OCI-LY7 (cell line): Measurements from ENCODE around the gene TAMALIN. TPM values are rescaled to one million over a fixed set of nuclear protein-coding genes. Genes with fewer than 3 reads are reported as not detected.

Experiments used
- BruUV-seq: library from RNA; stranded (reverse); fragments of 400-500 nt; replicated peaks from 2 replicates; lab custom pipeline; 2021; lab: Mats Ljungman, UMichigan
- CTCF ChIA-PET: fragments of 300-600 bp; sonication (Branson Sonifier 250); formaldehyde crosslinking; loops from one replicate; lab custom pipeline; 2022; ENCODE audit warnings: antibody characterized with exemption; ENCODE audit not compliant: unreplicated experiment; lab: Charles Lee
- POLR2A ChIA-PET: fragments of 300-600 bp; sonication (Branson Sonifier 250); formaldehyde crosslinking; loops from one replicate; lab custom pipeline; 2022; ENCODE audit warnings: antibody characterized with exemption; lab: Charles Lee
- DNase-seq: peaks from one replicate; pipeline ENCODE4 v3.0.0-alpha.2; 2015; ENCODE audit warnings: low spot score
- H2AFZ ChIP-seq: fragments of 200-600 bp; sonication (generic), shearing (Covaris generic); 2 replicates; pipeline ENCODE4 v1.6.1; 2014; ENCODE audit warnings: mild to moderate bottlenecking, antibody characterized with exemption, low read length, moderate library complexity
- H3K27ac ChIP-seq: fragments of 200-600 bp; sonication (generic); 2 replicates; pipeline ENCODE4 v1.5.1; 2014; ENCODE audit warnings: mixed run types, low read depth, mild to moderate bottlenecking, moderate library complexity, low read length, inconsistent platforms; ENCODE audit not compliant: poor library complexity, severe bottlenecking
- H3K36me3 ChIP-seq: fragments of 200-600 bp; sonication (generic); 2 replicates; pipeline ENCODE4 v1.6.1; 2014; ENCODE audit warnings: mild to moderate bottlenecking, antibody characterized with exemption, low read length, moderate library complexity, mixed read lengths; ENCODE audit not compliant: insufficient read depth
- H3K4me1 ChIP-seq: fragments of 200-600 bp; sonication (generic); 2 replicates; pipeline ENCODE4 v1.5.1; 2014; ENCODE audit warnings: mild to moderate bottlenecking, low read length; ENCODE audit not compliant: insufficient read depth, poor library complexity, severe bottlenecking
- H3K4me2 ChIP-seq: fragments of 200-600 bp; sonication (generic); 2 replicates; pipeline ENCODE4 v1.6.1; 2014; ENCODE audit warnings: mild to moderate bottlenecking, low read length
- H3K4me3 ChIP-seq: fragments of 200-600 bp; sonication (generic); 2 replicates; pipeline ENCODE4 v1.5.1; 2014; ENCODE audit warnings: mild to moderate bottlenecking, low read depth, low read length; ENCODE audit not compliant: poor library complexity, severe bottlenecking
- H3K79me2 ChIP-seq: fragments of 200-600 bp; sonication (generic); 2 replicates; pipeline ENCODE4 v1.6.1; 2016; ENCODE audit warnings: low read depth, mild to moderate bottlenecking, low read length, moderate library complexity, mixed read lengths; ENCODE audit not compliant: insufficient read depth
- H3K9me2 ChIP-seq: fragments of 200-600 bp; sonication (generic); 2 replicates; pipeline ENCODE4 v1.6.1; 2016; ENCODE audit warnings: mild to moderate bottlenecking, low read length, mixed read lengths; ENCODE audit not compliant: insufficient read depth
- H3K9me3 ChIP-seq: fragments of 200-600 bp; sonication (generic); 2 replicates; pipeline ENCODE4 v1.6.1; 2014; ENCODE audit warnings: mild to moderate bottlenecking, mixed run types, low read length, mixed read lengths
- H4K20me1 ChIP-seq: fragments of 200-600 bp; sonication (generic); 2 replicates; pipeline ENCODE4 v1.6.1; 2014; ENCODE audit warnings: mild to moderate bottlenecking, antibody characterized with exemption, low read length, moderate library complexity, mixed read lengths; ENCODE audit not compliant: insufficient read depth
- CTCF ChIP-seq: fragments of 200-600 bp; sonication (generic); conservative IDR thresholded peaks from 2 replicates; pipeline ENCODE4 v1.5.1; 2014; ENCODE audit warnings: mild to moderate bottlenecking, antibody characterized with exemption, low read length, moderate library complexity, mixed read lengths
- EZH2phosphoT487 ChIP-seq: fragments of 200-600 bp; sonication (generic); IDR thresholded peaks from 2 replicates; pipeline ENCODE4 v1.6.1; 2018; ENCODE audit warnings: low read depth, borderline replicate concordance, mild to moderate bottlenecking, mixed run types, antibody characterized with exemption, low read length, moderate library complexity, mixed read lengths
- intact Hi-C: fragments of 100-400 bp; cut with micrococcal nuclease; formaldehyde crosslinking; loops from one replicate; pipeline ENCODE4 v1.10.0; 2022; ENCODE audit not compliant: unreplicated experiment
- total RNA-seq, 2 experiments: library from RNA; depleted of rRNA in 1 of 2; stranded (reverse); fragments of >200 nt in 1 of 2; shearing (Covaris generic) in 1 of 2; gene quantifications; 2 replicates each; pipeline ENCODE4 v1.2.3, GENCODE V29; 2014 to 2022

TAMALIN gene
- total RNA-seq, 2 experiments from 2014 or later, result 0.66 to 1.3 TPM

- ChIA-PET CTCF (interaction anchor here (0.6 to 2.9 kb wide), 5 partner anchors 26 to 90 kb away, joined by 3 to 19 read pairs (median 9); no protein-coding TSS in a partner anchor), POLR2A (interaction anchor here (0.9 to 3.9 kb wide), 9 partner anchors 9 to 84 kb away, joined by 3 to 22 read pairs (median 5); partner anchors contain the start of genes ATG101 and NR4A1)
- BruUV-seq, result TSS peak; percentile 96
- Histone ChIP-seq H3K27ac (peak overlapping the region; percentile 54), H2AFZ (peak overlapping the region; percentile 81), H3K4me3 (peak overlapping the region; percentile 62), H3K79me2 (peaks cover 10% of the 10 kb centered on the region; the same call in 1 of the 2 replicates), H3K9me2 (no peaks in the 10 kb centered on the region), H4K20me1 (no peaks in the 10 kb centered on the region), H3K4me1 (peaks cover 50% of the 10 kb centered on the region), H3K4me2 (peak overlapping the region; percentile 87), H3K36me3 (no peaks in the 10 kb centered on the region), H3K9me3 (no peaks in the 10 kb centered on the region)
- TF ChIP-seq EZH2phosphoT487 (no peak), CTCF (no peak)
- intact Hi-C loops, result loop anchor here (2.0 kb wide), 1 partner anchor 35 kb away; the partner anchor contains the start of gene ATG101
- peak; percentile 18 for DNase-seq
Measured at GRCh38 chr12:52033446-52034140, 26.8 kb downstream of the TAMALIN start.

- peaks cover 22% of the 10 kb centered on the region; the same call in 1 of the 2 replicates for H3K79me2 ChIP-seq
- BruUV-seq, result no TSS peak
- intact Hi-C loops, result no loop called here
- H2AFZ ChIP-seq, result no peak overlapping the region
- no peaks in the 10 kb centered on the region for H3K9me3 ChIP-seq
- H3K4me2 ChIP-seq, result no peak overlapping the region
- no peak for DNase-seq
- peaks cover 61% of the 10 kb centered on the region for H3K4me1 ChIP-seq
- POLR2A ChIA-PET, result no interaction called here
- no peak overlapping the region for H3K4me3 ChIP-seq
- no peaks in the 10 kb centered on the region for H4K20me1 ChIP-seq
- H3K36me3 ChIP-seq, result no peaks in the 10 kb centered on the region
- H3K27ac ChIP-seq, result no peak overlapping the region
- H3K9me2 ChIP-seq, result no peaks in the 10 kb centered on the region
- CTCF ChIA-PET, result no interaction called here
- no peak for TF ChIP-seq EZH2phosphoT487
- no peak for TF ChIP-seq CTCF
Measured at GRCh38 chr12:52035190-52035589, 28.4 kb downstream of the TAMALIN start.

- H2AFZ ChIP-seq, result no peak overlapping the region
- H3K4me1 ChIP-seq, result peaks cover 68% of the 10 kb centered on the region
- no peaks in the 10 kb centered on the region for H3K9me3 ChIP-seq
- DNase-seq, result no peak
- intact Hi-C loops, result loop anchor here (2.0 kb wide), 1 partner anchor 15 kb away; the partner anchor contains the start of gene NR4A1
- ChIA-PET CTCF (interaction anchor here (0.8 kb wide), 1 partner anchor 10 kb away, joined by 4 read pairs; no protein-coding TSS in a partner anchor), POLR2A (no interaction called here)
- peaks cover 22% of the 10 kb centered on the region; the same call in 1 of the 2 replicates for H3K79me2 ChIP-seq
- no peak overlapping the region for H3K4me3 ChIP-seq
- H4K20me1 ChIP-seq, result no peaks in the 10 kb centered on the region
- peak overlapping the region; percentile 53 for H3K27ac ChIP-seq
- H3K4me2 ChIP-seq, result peak overlapping the region; percentile 69
- no peak for TF ChIP-seq CTCF
- TF ChIP-seq EZH2phosphoT487, result no peak
- no peaks in the 10 kb centered on the region for H3K9me2 ChIP-seq
- no peaks in the 10 kb centered on the region for H3K36me3 ChIP-seq
- BruUV-seq, result no TSS peak
Measured at GRCh38 chr12:52035926-52036325, 29.2 kb downstream of the TAMALIN start.
